ENCODE data around the gene PHLDA3. TPM values are rescaled to one million over a fixed set of nuclear protein-coding genes. Genes with fewer than 3 reads are reported as not detected.

The PHLDA3 gene
- total and polyA plus RNA-seq, 2 of the 13 experiments (the other 11 are each of a cell fraction or from before 2014, with no cell fraction given), result 16.7 to 33.6 TPM

- TF ChIP-seq, protein P1, sequence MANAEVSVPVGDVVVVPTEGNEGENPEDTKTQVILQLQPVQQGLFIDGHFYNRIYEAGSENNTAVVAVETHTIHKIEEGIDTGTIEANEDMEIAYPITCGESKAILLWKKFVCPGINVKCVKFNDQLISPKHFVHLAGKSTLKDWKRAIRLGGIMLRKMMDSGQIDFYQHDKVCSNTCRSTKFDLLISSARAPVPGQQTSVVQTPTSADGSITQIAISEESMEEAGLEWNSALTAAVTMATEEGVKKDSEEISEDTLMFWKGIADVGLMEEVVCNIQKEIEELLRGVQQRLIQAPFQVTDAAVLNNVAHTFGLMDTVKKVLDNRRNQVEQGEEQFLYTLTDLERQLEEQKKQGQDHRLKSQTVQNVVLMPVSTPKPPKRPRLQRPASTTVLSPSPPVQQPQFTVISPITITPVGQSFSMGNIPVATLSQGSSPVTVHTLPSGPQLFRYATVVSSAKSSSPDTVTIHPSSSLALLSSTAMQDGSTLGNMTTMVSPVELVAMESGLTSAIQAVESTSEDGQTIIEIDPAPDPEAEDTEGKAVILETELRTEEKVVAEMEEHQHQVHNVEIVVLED (CRISPR knock-in tag; IDR thresholded peaks at IDR 0.05; ENCODE audit: borderline replicate concordance), result no peak
- TF ChIP-seq, protein P2, sequence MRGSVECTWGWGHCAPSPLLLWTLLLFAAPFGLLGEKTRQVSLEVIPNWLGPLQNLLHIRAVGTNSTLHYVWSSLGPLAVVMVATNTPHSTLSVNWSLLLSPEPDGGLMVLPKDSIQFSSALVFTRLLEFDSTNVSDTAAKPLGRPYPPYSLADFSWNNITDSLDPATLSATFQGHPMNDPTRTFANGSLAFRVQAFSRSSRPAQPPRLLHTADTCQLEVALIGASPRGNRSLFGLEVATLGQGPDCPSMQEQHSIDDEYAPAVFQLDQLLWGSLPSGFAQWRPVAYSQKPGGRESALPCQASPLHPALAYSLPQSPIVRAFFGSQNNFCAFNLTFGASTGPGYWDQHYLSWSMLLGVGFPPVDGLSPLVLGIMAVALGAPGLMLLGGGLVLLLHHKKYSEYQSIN (CRISPR knock-in tag; IDR thresholded peaks at IDR 0.05; ENCODE audit: borderline replicate concordance), result no peak
- TF ChIP-seq JARID2 (CRISPR knock-in tag; IDR thresholded peaks at IDR 0.05; ENCODE audit: insufficient replicate concordance) (no peak), ZNF143 (CRISPR knock-in tag; IDR thresholded peaks at IDR 0.05) (no peak), GFI1 (CRISPR knock-in tag; IDR thresholded peaks at IDR 0.05; ENCODE audit: borderline replicate concordance) (no peak), ZNF775 (CRISPR knock-in tag; IDR thresholded peaks at IDR 0.05; ENCODE audit: borderline replicate concordance) (no peak), NCOA1 (CRISPR knock-in tag; IDR thresholded peaks at IDR 0.05) (no peak), BRF2 (CRISPR knock-in tag; IDR thresholded peaks at IDR 0.05) (no peak), ZNF674 (CRISPR knock-in tag; IDR thresholded peaks at IDR 0.05; ENCODE audit: low read depth) (no peak), ZNF619 (CRISPR knock-in tag; IDR thresholded peaks at IDR 0.05) (no peak), ZNF263 (CRISPR knock-in tag; IDR thresholded peaks at IDR 0.05) (0 out of 2 replicates have a peak, but pooled peaks have one; percentile 22), ZNF431 (CRISPR knock-in tag; IDR thresholded peaks at IDR 0.05; ENCODE audit: borderline replicate concordance, low read depth) (0 out of 2 replicates have a peak, but pooled peaks have one; percentile 45), GTF2F1 (IDR thresholded peaks at IDR 0.05; ENCODE audit: low read length) (no peak), NONO (IDR thresholded peaks at IDR 0.05) (no peak), NONO (CRISPR knock-in tag; conservative IDR thresholded peaks at IDR 0.05) (no peak), TRIM24 (CRISPR knock-in tag; IDR thresholded peaks at IDR 0.05) (no peak), ZNF556 (CRISPR knock-in tag; IDR thresholded peaks at IDR 0.05; ENCODE audit: borderline replicate concordance) (no peak), TBL1XR1 (IDR thresholded peaks at IDR 0.05; ENCODE audit: borderline replicate concordance, low read length, partially characterized antibody) (no peak), ZNF75D (CRISPR knock-in tag; IDR thresholded peaks at IDR 0.05; ENCODE audit: borderline replicate concordance) (no peak), SIX4 (CRISPR knock-in tag; IDR thresholded peaks at IDR 0.05) (peak; percentile 54)
- TF ChIP-seq, protein P3, sequence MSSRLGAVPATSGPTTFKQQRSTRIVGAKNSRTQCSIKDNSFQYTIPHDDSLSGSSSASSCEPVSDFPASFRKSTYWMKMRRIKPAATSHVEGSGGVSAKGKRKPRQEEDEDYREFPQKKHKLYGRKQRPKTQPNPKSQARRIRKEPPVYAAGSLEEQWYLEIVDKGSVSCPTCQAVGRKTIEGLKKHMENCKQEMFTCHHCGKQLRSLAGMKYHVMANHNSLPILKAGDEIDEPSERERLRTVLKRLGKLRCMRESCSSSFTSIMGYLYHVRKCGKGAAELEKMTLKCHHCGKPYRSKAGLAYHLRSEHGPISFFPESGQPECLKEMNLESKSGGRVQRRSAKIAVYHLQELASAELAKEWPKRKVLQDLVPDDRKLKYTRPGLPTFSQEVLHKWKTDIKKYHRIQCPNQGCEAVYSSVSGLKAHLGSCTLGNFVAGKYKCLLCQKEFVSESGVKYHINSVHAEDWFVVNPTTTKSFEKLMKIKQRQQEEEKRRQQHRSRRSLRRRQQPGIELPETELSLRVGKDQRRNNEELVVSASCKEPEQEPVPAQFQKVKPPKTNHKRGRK (CRISPR knock-in tag; IDR thresholded peaks at IDR 0.05), result no peak
- TF ChIP-seq, protein P4, sequence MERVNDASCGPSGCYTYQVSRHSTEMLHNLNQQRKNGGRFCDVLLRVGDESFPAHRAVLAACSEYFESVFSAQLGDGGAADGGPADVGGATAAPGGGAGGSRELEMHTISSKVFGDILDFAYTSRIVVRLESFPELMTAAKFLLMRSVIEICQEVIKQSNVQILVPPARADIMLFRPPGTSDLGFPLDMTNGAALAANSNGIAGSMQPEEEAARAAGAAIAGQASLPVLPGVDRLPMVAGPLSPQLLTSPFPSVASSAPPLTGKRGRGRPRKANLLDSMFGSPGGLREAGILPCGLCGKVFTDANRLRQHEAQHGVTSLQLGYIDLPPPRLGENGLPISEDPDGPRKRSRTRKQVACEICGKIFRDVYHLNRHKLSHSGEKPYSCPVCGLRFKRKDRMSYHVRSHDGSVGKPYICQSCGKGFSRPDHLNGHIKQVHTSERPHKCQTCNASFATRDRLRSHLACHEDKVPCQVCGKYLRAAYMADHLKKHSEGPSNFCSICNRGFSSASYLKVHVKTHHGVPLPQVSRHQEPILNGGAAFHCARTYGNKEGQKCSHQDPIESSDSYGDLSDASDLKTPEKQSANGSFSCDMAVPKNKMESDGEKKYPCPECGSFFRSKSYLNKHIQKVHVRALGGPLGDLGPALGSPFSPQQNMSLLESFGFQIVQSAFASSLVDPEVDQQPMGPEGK (CRISPR knock-in tag; IDR thresholded peaks at IDR 0.05), result peak; percentile 73
These were observed 7.1 kb downstream of the PHLDA3 start (continued) for GRCh38 chr1:201461645-201462441.
